NCI-H2171 (cell line): Measurements from ENCODE around the gene IMP3.

Experiments
- DNase-seq: peaks from one replicate; lab custom pipeline; 2025; lab: John Stamatoyannopoulos, UW

Gene IMP3

GRCh38 chr15:75620841-75621391 lies 19.1 kb downstream of the IMP3 start:
- no peak for DNase-seq

DNA sequence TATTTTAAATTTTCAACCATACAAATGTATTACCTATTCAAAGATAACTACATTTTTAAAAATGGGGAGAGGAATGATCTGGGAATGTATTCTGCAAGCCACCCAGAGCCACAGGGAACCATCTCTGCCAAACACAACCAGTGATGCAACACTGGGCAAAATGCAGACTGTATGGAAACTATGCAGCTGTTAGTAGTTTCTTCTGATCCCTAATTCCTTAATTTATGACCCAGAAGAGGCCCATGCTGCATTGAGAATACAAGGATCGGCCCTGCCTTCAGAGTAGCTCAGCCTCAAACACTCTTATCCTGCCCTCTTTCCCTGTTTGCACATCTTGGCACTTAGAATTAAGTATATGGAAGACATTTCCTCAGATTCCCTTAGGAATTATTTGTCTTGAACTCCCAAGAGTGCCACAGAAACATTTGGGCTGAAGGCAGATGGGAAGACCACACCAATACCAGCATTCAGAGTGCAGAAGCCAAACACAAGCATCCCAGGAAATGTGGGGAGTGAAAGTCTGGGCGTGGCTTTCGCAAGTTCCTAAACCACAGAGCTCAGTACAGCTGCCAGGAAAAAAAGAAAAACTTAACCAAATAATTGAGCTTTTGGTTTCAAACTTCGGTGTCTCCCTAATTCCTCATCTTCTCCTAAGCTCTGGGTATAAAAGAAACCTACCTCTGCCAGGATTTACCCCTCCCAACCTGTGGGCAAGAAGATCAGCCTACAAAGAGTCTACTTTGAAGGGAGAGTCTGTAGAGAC lies 19.8 kb downstream of the IMP3 start:
- DNase-seq: no peak

GRCh38 chr15:75616766-75617165 lies 23.3 kb downstream of the IMP3 start:
- no peak for DNase-seq

DNA sequence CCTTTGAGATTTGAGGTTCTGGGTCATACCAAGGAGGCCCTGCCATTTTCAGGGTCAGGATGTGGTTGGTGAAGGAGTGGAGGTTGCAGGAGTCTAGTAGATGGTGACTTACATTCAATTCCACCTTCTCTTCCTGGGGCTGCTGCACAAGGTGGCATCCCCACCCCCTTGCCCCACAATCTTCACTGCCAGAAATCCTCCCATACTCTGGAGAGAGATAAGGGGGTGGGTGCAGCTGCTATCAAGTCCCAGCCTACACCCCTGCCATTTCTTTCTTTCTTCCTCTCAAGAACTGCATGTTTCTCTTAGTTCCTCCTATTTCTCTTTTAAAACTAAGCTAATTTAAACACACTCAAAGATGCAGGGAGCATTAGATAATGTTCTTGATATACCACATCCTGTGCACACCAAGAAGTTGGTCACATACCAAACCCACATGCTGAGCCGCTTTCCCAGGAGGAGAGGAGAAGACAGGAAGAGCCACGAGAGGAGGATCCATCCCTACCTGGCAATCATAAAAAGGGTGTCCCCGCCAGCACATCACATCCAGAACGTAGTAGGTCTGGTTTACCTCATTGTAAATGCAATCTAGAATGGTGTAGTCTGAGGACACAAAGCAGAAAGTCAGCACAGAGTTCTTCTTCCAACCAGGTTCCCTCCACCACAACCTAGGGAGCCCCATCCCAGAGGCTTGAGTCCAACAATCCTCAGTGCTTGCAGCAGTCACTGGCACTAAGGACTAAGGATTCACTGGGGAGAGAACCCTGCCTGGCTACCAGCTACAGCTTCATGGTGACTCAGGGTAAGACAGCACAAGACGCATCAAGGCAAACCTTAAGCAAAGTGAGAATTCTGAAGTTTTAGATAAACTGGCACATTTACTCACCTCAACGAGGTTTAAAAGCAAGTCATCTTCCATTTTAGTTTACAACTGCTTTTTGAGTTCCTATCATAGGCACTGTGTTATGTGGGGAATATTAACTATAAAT lies 33.0 kb downstream of the IMP3 start:
- DNase-seq: no peak

DNA sequence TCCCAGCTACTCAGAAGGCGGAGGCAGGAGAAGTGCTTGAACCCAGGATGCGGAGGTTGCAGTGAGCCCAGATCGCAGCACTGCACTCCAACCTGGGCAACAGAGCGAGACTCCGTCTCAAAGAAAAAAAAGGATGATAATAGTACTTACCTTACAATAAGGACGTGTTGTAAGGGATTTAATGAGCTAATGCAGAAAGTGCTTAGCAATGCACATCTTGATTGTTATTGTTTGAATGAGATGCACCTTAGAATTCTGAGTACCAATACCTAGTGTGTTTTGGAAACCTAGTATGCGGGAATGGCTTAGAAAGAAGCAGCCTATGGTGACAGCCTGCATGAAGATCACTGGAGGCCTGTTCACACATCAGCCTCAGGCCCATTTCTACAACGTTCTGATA lies 34.0 kb downstream of the IMP3 start:
- no peak for DNase-seq

DNA sequence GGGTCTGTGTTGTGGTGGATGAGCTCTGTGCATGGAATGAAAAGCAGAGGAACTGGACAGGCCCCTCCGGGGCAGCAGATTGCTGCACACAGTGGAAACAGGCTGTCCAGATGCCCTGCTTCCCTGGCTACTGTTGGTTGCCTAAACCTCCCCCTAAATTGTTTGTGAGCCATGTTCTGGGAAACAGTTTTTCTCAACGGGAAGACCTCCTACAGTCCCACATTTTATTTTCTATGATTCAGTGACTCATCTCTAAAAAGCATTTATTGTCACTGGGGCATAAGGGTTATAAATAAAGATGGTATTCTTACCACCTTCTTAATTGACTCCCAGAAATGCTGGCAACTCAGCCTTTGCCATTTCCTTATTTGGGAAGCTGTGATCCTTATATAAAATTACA lies 40.6 kb downstream of the IMP3 start:
- no peak for DNase-seq

GRCh38 chr15:75598361-75598760 lies 41.7 kb downstream of the IMP3 start:
- no peak for DNase-seq

DNA sequence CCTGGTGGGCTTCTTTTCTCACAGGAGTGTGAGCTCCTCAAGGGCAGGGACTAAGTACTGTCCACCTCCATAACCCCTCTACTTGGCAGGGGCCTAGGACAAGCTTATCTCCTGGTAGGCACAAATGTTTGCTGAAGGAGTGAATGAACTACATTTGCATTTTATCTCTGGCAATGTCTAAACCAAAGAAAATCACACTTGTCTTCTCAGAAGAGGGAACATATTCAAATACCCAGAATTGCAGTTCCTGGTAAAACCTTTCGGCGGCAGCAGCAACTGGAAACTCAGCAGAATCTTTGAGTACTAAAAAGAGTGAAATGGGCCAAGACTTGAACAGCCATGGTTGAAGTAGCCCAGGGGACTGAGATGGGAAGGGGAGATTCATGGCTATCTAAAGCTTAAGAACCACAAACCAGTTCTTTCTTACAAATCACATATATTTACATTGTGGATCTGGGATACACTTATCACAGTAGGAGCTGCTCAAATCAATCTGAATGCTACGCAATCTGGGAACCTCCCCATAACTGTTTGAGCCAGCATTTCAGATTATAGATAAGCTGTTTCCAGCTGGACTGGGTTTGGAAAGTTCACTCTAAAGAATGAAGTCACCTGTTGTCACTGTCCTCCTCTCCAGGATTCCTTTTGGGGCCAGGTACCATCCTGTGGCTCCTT lies 42.2 kb downstream of the IMP3 start:
- no peak for DNase-seq

DNA sequence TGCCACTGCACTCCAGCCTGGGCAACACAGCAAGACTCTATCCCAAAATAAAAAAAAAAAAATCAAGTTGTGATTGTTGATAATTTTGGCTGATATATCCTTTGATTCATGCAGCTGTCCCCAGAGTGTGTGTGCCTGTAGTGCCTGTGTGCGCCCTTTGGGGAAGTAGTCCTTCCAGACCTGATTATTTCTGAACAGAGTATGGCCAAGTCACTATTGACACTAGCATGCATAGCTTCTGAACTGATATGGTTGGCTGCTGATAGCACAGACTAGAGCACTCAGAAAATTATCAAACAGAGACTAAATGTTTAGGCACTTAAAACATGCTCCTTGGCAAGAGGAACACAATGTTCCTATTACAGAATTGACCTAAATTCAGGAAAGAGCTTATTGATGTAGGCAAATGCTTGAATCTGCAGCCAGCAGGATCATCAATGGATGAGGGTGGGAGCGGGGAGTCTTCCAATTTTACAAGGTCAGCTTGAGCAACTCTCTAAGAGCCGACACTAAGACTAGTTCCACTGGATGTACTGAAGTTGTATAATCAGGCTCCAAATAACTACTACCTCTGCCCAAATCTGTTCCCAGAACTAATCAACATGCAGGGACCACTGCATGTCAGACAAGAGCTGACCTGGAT lies 43.2 kb downstream of the IMP3 start:
- no peak for DNase-seq

- no peak for DNase-seq
Observed at GRCh38 chr15:75594276-75594675, 45.7 kb downstream of the IMP3 start.

DNA sequence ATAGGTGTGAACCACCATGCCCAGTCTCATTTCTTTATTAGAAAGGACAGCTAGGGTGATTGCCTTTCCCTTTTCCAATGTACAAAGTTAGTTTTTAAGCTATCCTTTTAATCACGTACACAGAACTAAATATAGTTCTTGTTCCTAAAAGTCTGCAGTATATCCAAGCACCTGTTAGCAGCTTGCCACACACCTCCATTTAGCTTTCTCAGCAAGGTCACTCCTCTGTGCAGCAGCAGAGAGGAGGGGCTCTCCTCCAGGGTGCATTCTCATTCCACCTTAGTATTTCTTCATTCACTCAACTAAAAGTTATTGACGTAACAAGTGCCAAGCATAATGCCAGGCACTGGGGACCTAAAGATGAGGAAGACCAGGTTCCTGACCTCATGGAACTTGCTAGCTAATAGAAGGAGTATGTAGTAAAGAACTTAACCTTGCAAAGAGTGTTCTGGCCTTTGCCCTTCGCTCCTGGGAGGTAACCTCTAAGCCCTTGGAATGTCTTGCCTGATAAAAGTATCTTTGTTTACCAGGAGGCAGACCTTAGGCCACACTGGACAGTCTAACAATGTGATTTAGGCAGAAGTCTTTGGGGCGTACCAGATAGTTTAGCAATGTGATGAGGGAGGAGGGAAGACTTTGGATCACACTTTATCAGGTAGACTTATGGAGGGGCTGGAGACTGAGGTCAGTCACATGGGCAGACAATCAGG lies 48.2 kb downstream of the IMP3 start:
- DNase-seq: no peak

DNA sequence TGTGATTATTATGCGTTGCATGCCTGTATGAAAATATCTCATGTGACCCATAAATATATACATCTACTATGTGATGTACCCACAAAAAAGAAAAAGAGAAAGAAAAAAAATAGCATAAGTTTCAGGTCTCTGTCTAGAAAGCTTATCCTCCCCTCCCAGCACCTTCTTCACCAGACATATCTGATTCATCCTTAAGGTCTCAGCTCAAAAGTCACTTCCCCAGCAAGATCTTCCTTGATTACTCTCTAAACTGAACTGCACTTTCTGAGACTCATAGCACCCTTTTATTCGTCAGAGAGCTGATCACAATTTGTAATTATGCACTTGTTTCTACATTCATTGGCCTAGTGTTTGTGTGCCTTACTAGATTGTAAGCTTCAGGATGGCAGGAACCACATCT lies 49.8 kb downstream of the IMP3 start:
- DNase-seq: no peak
